ENCODE results near the gene TRIL. TPM values are rescaled to one million over a fixed set of nuclear protein-coding genes. Genes with fewer than 3 reads are reported as not detected.

Gene TRIL
- total RNA-seq, 2 experiments from 2014 or later: not detected

- no peaks in the 10 kb centered on the region for H3K27me3 ChIP-seq (ENCODE audit: control insufficient read depth in 1 of 2, insufficient read depth in 2 of 2, low read length in 2 of 2)
- ChIA-PET CTCF (interaction anchor here (4.8 kb wide), 1 partner anchor 490 kb away, joined by 37 read pairs; no protein-coding TSS in a partner anchor), POLR2A (no interaction called here)
- TF ChIP-seq CTCF (IDR thresholded peaks at IDR 0.05): no peak
- no peak for DNase-seq
- H3K27ac ChIP-seq (ENCODE audit: low read depth in 1 of 2, low read length in 2 of 2): no peak overlapping the region
- Mint-ChIP-seq H3K36me3 (ENCODE audit: low read depth) (no peaks in the 10 kb centered on the region), H3K27me3 (no peaks in the 10 kb centered on the region), H3K27ac (no peak overlapping the region), H3K4me1 (ENCODE audit: low read depth) (peaks cover 9% of the 10 kb centered on the region), H3K9me3 (no peaks in the 10 kb centered on the region), H3K4me3 (no peak overlapping the region)
- intact Hi-C loops (cut with DNase I, micrococcal nuclease): loop anchor here in 1 of 2 experiments (5.0 kb wide), 1 partner anchor 267 kb away; no protein-coding TSS in a partner anchor
- H3K4me1 ChIP-seq (ENCODE audit: insufficient read depth, low read length): no peaks in the 10 kb centered on the region
- ATAC-seq (ENCODE audit: poor library complexity): no peak
- H3K36me3 ChIP-seq (ENCODE audit: insufficient read depth, low read length): no peaks in the 10 kb centered on the region
- no peak overlapping the region for H3K4me3 ChIP-seq (ENCODE audit: low read length)
- no peaks in the 10 kb centered on the region for H3K9me3 ChIP-seq (ENCODE audit: control insufficient read depth in 1 of 2, insufficient read depth in 1 of 2, low read length in 2 of 2)
Measured at GRCh38 chr7:28920424-28920823, 37.7 kb downstream of the TRIL start.

DNA sequence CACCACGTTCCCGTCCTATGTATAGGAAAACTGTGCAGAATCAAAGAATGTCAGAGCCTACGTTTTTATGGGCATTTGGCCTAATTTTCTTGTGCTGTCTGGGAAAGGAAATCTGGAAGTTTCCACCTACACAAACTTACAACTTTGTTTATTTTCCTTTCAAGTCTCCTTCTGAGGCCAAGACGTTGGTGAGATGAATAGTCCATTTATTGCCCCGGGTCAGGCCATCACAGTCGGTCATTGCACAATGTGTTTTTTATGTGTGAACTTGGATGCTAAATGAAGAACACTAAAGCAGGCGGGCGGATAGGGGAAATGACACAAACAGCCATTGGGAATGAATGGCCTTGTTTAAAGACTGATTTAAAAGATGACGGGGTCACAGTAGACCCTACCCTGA, 38.6 kb downstream of the TRIL start:
- DNase-seq: no peak
- POLR2A ChIA-PET: no interaction called here
- Mint-ChIP-seq H3K4me1 (ENCODE audit: low read depth) (peaks cover 9% of the 10 kb centered on the region), H3K27me3 (no peaks in the 10 kb centered on the region), H3K4me3 (no peak overlapping the region), H3K27ac (no peak overlapping the region), H3K9me3 (no peaks in the 10 kb centered on the region), H3K36me3 (ENCODE audit: low read depth) (no peaks in the 10 kb centered on the region)
- H3K27me3 ChIP-seq (ENCODE audit: control insufficient read depth in 1 of 2, insufficient read depth in 2 of 2, low read length in 2 of 2): no peaks in the 10 kb centered on the region
- intact Hi-C loops (cut with DNase I, micrococcal nuclease): no loop called here
- H3K27ac ChIP-seq (ENCODE audit: low read depth in 1 of 2, low read length in 2 of 2): no peak overlapping the region
- CTCF ChIA-PET: no interaction called here
- ATAC-seq (ENCODE audit: poor library complexity): no peak
- no peaks in the 10 kb centered on the region for H3K36me3 ChIP-seq (ENCODE audit: insufficient read depth, low read length)
- H3K4me1 ChIP-seq (ENCODE audit: insufficient read depth, low read length): no peaks in the 10 kb centered on the region
- no peak for TF ChIP-seq CTCF (IDR thresholded peaks at IDR 0.05)
- no peaks in the 10 kb centered on the region for H3K9me3 ChIP-seq (ENCODE audit: control insufficient read depth in 1 of 2, insufficient read depth in 1 of 2, low read length in 2 of 2)
- no peak overlapping the region for H3K4me3 ChIP-seq (ENCODE audit: low read length)

DNA sequence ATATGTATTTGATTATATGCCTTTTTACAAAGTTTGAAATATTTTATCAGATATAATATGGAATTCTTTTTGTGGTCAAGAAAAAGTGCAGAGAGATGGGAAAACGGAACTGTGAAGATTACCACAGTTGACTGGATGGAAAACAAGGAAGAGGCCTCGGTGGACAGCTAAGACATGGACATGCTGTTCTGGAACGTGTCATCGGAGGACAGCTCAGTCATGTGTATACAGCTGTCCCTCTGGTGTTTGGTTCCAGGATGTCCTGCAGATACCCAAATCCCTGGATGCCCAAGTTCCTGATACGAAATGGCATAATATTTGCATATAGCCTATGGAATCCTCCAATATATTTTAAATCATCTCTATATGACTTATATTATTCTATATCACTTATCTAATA, 49.4 kb downstream of the TRIL start:
- no peak for TF ChIP-seq CTCF (IDR thresholded peaks at IDR 0.05)
- Mint-ChIP-seq H3K4me1 (ENCODE audit: low read depth) (no peaks in the 10 kb centered on the region), H3K27ac (no peak overlapping the region), H3K36me3 (ENCODE audit: low read depth) (no peaks in the 10 kb centered on the region), H3K27me3 (peaks cover 8% of the 10 kb centered on the region), H3K9me3 (no peaks in the 10 kb centered on the region), H3K4me3 (no peak overlapping the region)
- no peaks in the 10 kb centered on the region for H3K36me3 ChIP-seq (ENCODE audit: insufficient read depth, low read length)
- no peak overlapping the region for H3K4me3 ChIP-seq (ENCODE audit: low read length)
- no peaks in the 10 kb centered on the region for H3K4me1 ChIP-seq (ENCODE audit: insufficient read depth, low read length)
- peaks cover 3 to 7% of the 10 kb centered on the region in 2 experiments for H3K27me3 ChIP-seq (ENCODE audit: control insufficient read depth in 1 of 2, insufficient read depth in 2 of 2, low read length in 2 of 2)
- CTCF ChIA-PET: interaction anchor here (0.6 kb wide), 1 partner anchor 280 kb away, joined by 3 read pairs; no protein-coding TSS in a partner anchor
- H3K27ac ChIP-seq (ENCODE audit: low read depth in 1 of 2, low read length in 2 of 2): no peak overlapping the region
- POLR2A ChIA-PET: no interaction called here
- ATAC-seq (ENCODE audit: poor library complexity) (no peak), DNase-seq (no peak)
- intact Hi-C loops (cut with DNase I, micrococcal nuclease): no loop called here
- no peaks in the 10 kb centered on the region for H3K9me3 ChIP-seq (ENCODE audit: control insufficient read depth in 1 of 2, insufficient read depth in 1 of 2, low read length in 2 of 2)
